ENCODE measurements around the gene NCK2.

GRCh38 chr2:105725388-105725787 is 19.3 kb upstream of the NCK2 start:
- TF ChIP-seq, protein P1, sequence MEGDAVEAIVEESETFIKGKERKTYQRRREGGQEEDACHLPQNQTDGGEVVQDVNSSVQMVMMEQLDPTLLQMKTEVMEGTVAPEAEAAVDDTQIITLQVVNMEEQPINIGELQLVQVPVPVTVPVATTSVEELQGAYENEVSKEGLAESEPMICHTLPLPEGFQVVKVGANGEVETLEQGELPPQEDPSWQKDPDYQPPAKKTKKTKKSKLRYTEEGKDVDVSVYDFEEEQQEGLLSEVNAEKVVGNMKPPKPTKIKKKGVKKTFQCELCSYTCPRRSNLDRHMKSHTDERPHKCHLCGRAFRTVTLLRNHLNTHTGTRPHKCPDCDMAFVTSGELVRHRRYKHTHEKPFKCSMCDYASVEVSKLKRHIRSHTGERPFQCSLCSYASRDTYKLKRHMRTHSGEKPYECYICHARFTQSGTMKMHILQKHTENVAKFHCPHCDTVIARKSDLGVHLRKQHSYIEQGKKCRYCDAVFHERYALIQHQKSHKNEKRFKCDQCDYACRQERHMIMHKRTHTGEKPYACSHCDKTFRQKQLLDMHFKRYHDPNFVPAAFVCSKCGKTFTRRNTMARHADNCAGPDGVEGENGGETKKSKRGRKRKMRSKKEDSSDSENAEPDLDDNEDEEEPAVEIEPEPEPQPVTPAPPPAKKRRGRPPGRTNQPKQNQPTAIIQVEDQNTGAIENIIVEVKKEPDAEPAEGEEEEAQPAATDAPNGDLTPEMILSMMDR (conservative IDR thresholded peaks at IDR 0.05; ENCODE audit: low read depth, low read length) = no peak
- TF ChIP-seq EZH2 (IDR thresholded peaks at IDR 0.05; ENCODE audit: borderline replicate concordance, low read depth, low read length, poor library complexity, severe bottlenecking) = no peak

All from A673 (cell line).